Stimulated activated naive CD4-positive, alpha-beta T cell (primary cell): Measurements from ENCODE around the gene RNU1-4.
"Not testable (repeated sequence)": the region's sequence is repeated elsewhere in the genome, so short reads cannot be mapped to it uniquely, and the experiment has no call there.

Experiments used
- DNase-seq, 6 experiments: peaks; one replicate each; lab custom pipeline; 2025; lab: John Stamatoyannopoulos, UW

The RNU1-4 gene

GRCh38 chr1:16728243-16728949, 11.9 kb upstream of the RNU1-4 start:
- not testable (repeated sequence) for DNase-seq

- not testable (repeated sequence) for DNase-seq
Observed at GRCh38 chr1:16732254-16732896, 7.9 kb upstream of the RNU1-4 start.

- not testable (repeated sequence) for DNase-seq
Observed at GRCh38 chr1:16741230-16741629, 914 bp downstream of the RNU1-4 start.

GRCh38 chr1:16747660-16748059, 7.3 kb downstream of the RNU1-4 start:
- DNase-seq, result not testable (repeated sequence)

GRCh38 chr1:16748710-16749109, 8.4 kb downstream of the RNU1-4 start:
- DNase-seq, result not testable (repeated sequence)

- not testable (repeated sequence) for DNase-seq
Observed at GRCh38 chr1:16749910-16750888, 9.9 kb downstream of the RNU1-4 start.

GRCh38 chr1:16752770-16753169, 12.5 kb downstream of the RNU1-4 start:
- not testable (repeated sequence) for DNase-seq

GRCh38 chr1:16755385-16755784, 15.1 kb downstream of the RNU1-4 start:
- DNase-seq, result not testable (repeated sequence)

- not testable (repeated sequence) for DNase-seq
Observed at GRCh38 chr1:16755932-16756331, 15.6 kb downstream of the RNU1-4 start.

- not testable (repeated sequence) for DNase-seq
Observed at GRCh38 chr1:16757574-16757973, 17.3 kb downstream of the RNU1-4 start.

- DNase-seq, result not testable (repeated sequence)
Observed at GRCh38 chr1:16758060-16758459, 17.7 kb downstream of the RNU1-4 start.

GRCh38 chr1:16759041-16759493, 18.8 kb downstream of the RNU1-4 start:
- DNase-seq, result not testable (repeated sequence)

GRCh38 chr1:16759650-16760455, 19.5 kb downstream of the RNU1-4 start:
- not testable (repeated sequence) for DNase-seq

- DNase-seq, result not testable (repeated sequence)
Observed at GRCh38 chr1:16760456-16760765, 20.1 kb downstream of the RNU1-4 start.

GRCh38 chr1:16760801-16761200, 20.5 kb downstream of the RNU1-4 start:
- DNase-seq, result not testable (repeated sequence)

GRCh38 chr1:16764248-16764819, 24.0 kb downstream of the RNU1-4 start:
- DNase-seq, result not testable (repeated sequence)

GRCh38 chr1:16764820-16765655, 24.7 kb downstream of the RNU1-4 start:
- DNase-seq, result not testable (repeated sequence)

GRCh38 chr1:16765731-16766605, 25.7 kb downstream of the RNU1-4 start:
- DNase-seq, result not testable (repeated sequence)

- not testable (repeated sequence) for DNase-seq
Observed at GRCh38 chr1:16766689-16767256, 26.5 kb downstream of the RNU1-4 start.
